GM10266 (cell line): ENCODE data around the gene UTP3.
"Not testable (repeated sequence)": the region's sequence is repeated elsewhere in the genome, so short reads cannot be mapped to it uniquely, and the experiment has no call there.

Source experiments
- DNase-seq: peaks from one replicate; pipeline ENCODE4 v3.0.0; 2012; ENCODE audit errors: extremely low spot score
- CTCF ChIP-seq: IDR thresholded peaks from 2 replicates; pipeline ENCODE4 v1.5.1; 2012; ENCODE audit warnings: mild to moderate bottlenecking, low read depth; ENCODE audit not compliant: control insufficient read depth, insufficient read depth; ENCODE audit errors: missing control alignments

The UTP3 gene

GRCh38 chr4:70691661-70692060 is 3.3 kb downstream of the UTP3 start:
- DNase-seq, result no peak
- no peak for TF ChIP-seq CTCF

GRCh38 chr4:70694633-70695032 is 6.3 kb downstream of the UTP3 start:
- not testable (repeated sequence) for DNase-seq

GRCh38 chr4:70698435-70698834 is 10.1 kb downstream of the UTP3 start:
- not testable (repeated sequence) for DNase-seq

GRCh38 chr4:70700712-70701111 is 12.4 kb downstream of the UTP3 start:
- DNase-seq, result no peak
- no peak for TF ChIP-seq CTCF

GRCh38 chr4:70701271-70701670 is 12.9 kb downstream of the UTP3 start:
- DNase-seq, result no peak
- no peak for TF ChIP-seq CTCF

GRCh38 chr4:70702592-70702991 is 14.3 kb downstream of the UTP3 start:
- not testable (repeated sequence) for DNase-seq

GRCh38 chr4:70703619-70704214 is 15.4 kb downstream of the UTP3 start:
- DNase-seq, result no peak

GRCh38 chr4:70704215-70704930 is 16.0 kb downstream of the UTP3 start:
- DNase-seq, result peak; percentile 86
- TF ChIP-seq CTCF, result peak; percentile 44

More at GRCh38 chr4:70703619-70704214, 15.4 kb downstream of the UTP3 start:
- TF ChIP-seq CTCF, result no peak

GRCh38 chr4:70704931-70705182 is 16.5 kb downstream of the UTP3 start:
- no peak for DNase-seq
- no peak for TF ChIP-seq CTCF
